Ovary (tissue), 3 donors: Measurements from ENCODE around the gene RSPH10B2.
"Not testable (repeated sequence)": the region's sequence is repeated elsewhere in the genome, so short reads cannot be mapped to it uniquely, and the experiment has no call there.

Experiments used
- CTCF ChIP-seq, 3 donors: fragments of 450-650 bp in 2 of 3; fragments of 200-600 bp in 1 of 3; IDR thresholded peaks; one replicate each; pipeline versions ENCODE4 v1.5.1 to v1.8.0; 2016 to 2022; ENCODE audit warnings: antibody characterized with exemption in 3 of 3, mild to moderate bottlenecking in 1 of 3
- EP300 ChIP-seq: sonication (generic); formaldehyde crosslinking; IDR thresholded peaks from one replicate; pipeline ENCODE4 v1.6.1; 2017; ENCODE audit warnings: antibody characterized with exemption
- POLR2A ChIP-seq: fragments of 450-650 bp; IDR thresholded peaks from one replicate; pipeline ENCODE4 v1.6.1; 2017; ENCODE audit warnings: antibody characterized with exemption, mild to moderate bottlenecking, moderate library complexity
- donor health status: DM: no; HTN: no; CAD: no.

- TF ChIP-seq CTCF (IDR thresholded peaks at IDR 0.05); POLR2A; EP300: not testable (repeated sequence)
Observed at GRCh38 chr7:6799887-6800286, 46.0 kb downstream of the RSPH10B2 start.
